HG03066 (cell line): ENCODE data around the gene RNF126.
"Not testable (repeated sequence)": the region's sequence is repeated elsewhere in the genome, so short reads cannot be mapped to it uniquely, and the experiment has no call there.

ENCODE experiments used
- ATAC-seq: cut with Tn5 transposase; IDR thresholded peaks from one replicate; pipeline ENCODE4 v1.9.1; 2021; ENCODE audit warnings: low read depth; ENCODE audit not compliant: unreplicated experiment

The RNF126 gene

DNA sequence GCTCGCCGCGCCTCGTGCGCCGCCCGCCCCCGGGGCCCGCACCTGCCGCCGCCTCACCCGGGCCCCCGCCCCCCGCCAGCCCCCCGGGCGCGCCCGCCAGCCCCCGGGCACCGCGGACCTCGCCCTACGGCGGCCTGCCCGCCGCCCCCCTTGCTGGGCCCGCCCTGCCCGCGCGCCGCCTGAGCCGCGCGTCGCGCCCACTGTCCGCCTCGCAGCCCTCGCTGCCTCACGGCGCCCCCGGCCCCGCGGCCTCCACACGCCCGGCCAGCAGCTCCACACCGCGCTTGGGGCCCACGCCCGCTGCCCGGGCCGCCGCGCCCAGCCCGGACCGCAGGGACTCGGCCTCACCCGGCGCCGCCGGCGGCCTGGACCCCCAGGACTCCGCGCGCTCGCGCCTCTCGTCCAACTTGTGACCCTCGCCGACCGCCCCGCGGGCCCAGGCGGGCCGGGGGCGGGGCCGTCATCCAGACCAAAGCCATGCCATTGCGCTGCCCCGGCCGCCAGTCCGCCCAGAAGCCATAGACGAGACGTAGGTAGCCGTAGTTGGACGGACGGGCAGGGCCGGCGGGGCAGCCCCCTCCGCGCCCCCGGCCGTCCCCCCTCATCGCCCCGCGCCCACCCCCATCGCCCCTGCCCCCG, 46.8 kb downstream of the RNF126 start:
- ATAC-seq: no peak

DNA sequence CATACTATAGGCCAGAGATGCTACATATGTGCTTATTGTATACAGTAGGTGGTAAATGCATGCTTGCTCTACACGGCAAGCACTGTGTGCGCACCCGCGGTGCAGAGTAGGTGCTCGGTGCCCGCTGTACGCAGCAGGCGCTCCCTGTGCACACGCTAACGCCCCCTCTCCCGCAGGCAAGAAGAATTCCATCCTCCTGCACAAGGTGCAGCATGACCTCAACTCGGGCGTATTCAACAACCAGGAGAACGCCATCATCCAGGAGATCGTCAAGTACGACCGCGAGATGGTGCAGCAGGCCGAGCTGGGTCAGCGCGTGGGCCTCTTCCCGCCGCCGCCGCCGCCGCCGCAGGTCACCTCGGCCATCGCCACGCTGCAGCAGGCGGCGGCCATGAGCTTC, 47.4 kb downstream of the RNF126 start:
- ATAC-seq: no peak

DNA sequence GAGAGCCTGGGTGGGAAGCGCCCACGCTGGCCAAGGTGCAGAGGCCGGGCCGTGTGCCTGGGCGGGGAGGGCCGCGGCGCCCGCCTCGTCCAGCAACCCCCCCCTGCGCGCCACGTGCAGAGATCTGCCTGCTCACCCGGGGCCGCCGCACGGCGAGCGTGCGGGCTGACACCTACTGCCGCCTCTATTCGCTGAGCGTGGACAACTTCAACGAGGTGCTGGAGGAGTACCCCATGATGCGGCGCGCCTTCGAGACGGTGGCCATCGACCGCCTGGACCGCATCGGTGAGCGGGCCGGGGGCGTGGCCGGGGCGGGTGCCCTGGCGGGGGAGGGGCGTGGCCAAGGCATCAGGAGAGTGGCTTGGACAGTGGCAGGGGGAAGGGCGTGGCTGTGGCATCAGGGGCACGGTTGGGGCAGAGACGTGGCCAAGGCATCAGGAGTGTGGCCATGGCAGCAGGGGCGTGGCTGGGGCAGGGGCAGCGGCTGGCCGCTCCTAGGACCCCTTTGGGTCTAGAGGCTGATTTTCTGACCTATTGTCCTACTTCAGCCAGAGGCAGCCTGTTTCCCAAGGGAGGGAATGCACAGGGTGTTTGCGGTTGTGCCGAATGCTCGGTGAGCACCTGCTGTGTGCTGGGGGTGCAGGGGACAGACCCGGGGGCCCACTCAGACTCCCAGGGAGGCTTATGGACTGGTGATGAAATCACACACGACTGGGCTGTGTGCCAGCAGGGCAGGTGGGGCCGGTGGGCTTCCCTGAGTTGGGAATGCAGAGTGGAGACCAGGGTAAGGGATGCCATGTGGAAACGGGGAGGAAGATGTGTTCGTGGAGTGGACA, 49.1 kb downstream of the RNF126 start:
- ATAC-seq: no peak

DNA sequence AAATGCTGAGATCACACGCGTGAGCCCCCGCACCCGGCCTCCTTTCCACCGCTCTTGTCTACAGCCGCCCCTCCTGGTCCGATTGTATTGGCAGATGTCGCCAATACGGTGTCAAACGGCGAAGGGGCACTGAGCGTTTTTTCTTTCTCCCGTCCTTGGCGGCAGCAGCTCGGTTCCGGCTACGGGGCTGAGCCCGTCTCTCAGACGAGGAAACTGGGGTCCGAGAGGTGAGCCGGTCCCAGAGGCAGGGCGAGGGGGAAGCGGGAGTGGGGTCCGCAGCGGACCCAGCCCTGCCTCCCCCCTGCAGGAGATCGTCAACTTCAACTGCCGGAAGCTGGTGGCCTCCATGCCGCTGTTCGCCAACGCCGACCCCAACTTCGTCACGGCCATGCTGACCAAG, 50.1 kb downstream of the RNF126 start:
- no peak for ATAC-seq

DNA sequence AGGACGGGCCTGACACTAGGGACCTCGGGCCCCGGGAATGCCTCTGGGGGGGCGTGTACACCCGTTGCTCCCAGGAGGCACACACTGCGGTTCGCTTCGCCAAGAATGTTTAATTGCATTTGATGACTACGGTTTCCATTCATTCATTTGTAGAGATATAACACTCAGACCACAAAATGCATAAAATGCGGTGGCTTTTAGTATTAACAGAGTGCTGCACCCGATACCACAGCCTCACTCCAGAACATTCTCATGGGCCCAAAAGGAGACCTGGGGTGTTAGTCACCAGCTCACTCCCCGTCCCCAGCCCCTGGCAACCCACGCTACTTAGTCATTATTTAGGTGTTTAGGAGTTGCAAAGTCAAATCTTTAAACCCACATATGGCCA, 51.5 kb downstream of the RNF126 start:
- no peak for ATAC-seq

DNA sequence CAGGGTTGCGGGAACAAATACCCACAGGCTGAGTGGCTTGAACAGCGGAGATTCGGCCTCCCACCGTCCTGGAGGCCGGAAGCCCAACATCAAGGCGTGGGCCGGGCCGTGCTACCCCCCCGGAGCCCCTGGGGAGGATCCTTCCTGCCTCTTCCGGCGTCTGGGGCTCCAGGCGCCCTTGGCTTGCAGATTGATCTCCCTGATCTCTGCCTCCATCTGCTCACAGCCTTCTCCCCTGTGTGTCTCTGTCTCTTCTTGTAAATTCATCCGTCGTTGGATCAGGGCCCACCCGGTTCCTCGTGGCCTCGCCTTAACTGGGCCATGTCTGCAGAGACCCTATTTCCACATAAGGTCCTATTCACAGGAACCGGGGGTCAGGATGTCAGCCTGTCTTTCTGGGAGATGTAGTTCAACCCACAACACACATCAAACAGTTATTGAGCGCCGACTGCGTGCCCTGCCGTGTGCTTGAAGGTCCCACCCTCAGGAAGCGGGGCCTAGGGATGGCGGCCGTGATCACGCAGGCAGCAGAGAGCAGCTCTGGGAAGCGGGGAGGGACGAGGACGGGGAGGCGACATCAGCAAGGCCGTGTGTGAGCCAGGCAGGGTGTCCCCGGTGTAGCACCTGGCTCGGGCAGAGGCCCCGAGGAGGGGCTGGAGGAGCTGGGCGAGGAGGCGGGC, 52.1 kb downstream of the RNF126 start:
- no peak for ATAC-seq

DNA sequence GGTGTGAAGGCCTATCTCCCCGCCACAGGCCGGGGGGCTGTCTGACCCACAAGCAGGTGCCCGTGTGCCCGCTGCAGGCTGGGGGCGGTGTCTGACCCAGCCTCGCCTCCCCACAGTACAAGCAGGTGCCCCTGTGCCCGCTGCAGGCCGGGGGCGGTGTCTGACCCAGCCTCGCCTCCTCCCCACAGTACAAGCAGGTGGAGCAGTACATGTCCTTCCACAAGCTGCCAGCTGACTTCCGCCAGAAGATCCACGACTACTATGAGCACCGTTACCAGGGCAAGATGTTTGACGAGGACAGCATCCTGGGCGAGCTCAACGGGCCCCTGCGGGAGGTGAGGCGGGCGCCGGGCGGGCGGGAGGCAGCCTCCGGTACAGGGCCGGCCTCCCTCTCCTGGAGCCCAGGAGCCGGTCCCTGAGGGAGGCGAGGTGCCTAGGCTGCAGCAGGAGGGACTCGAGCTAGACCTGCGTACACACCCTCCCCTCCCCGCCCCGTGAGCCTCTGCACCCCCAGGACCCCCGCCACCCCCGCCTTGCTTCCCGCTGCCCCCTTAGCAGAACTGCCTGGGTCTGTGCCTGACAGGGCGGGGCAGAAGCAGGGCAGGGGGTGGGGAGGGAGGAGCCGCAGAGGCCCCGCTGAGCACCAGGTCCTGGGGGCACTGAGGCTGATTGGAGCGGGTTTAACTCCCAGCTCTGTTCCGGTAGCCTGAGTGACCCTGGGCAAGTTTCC, 52.8 kb downstream of the RNF126 start:
- no peak for ATAC-seq

DNA sequence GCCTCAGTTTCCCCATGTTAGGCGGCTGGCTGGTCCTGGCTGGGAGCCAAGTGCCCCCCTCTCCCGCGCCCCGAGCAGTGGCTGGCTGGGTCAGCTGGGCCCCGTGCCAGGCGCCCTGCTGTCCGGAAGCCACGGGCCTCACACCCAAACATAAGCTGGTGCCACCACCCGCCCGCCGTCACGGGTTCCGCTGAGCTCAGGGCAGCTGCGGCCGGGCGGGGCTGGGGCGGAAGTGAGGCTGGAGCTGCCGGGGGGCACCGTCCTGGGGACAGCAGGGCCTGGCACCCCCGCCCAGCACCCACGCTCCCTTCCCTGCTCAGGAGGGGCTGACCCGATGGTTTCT, 54.0 kb downstream of the RNF126 start:
- no peak for ATAC-seq

DNA sequence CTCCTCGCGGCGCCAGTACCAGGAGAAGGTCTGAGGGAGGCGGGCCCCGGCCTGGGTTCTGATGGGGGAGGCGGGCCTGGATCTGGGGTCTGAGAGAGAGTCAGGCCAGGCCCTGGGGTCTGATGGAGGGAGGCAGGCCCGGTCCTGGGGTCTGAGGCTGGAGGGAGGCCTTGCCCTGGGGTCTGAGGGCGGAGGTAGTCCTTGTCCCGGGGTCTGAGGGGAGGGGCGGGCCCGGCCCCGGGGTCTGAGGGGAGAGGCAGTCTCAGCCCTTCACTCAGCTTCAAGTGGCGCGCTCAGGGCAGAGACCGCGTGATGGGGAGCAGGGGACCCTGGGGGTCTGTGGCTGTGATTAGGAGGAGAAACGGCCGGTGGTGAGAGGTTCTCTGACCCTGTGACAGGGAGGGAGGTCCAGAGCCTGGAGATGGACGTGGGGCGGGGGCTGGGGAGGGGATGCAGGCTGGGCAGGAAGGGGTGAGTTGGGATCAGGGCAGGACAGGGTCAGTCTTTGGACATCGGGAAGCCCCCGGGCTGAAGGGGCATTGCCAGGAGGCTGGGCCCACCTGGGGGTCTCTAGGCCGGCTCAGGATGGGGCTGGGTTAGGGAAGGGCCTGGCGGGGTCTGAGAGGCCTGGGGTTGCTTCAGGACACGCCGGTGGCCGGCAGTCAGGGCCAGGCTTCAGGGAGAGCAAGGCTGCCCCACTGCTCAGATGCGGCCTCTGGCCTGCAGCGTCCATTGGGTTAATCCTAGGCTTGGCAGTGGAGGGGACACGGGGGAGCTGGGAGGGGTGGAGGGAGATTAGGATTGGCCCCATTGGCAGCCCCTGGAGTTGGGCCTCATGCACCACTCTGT, 54.6 kb downstream of the RNF126 start:
- no peak for ATAC-seq

DNA sequence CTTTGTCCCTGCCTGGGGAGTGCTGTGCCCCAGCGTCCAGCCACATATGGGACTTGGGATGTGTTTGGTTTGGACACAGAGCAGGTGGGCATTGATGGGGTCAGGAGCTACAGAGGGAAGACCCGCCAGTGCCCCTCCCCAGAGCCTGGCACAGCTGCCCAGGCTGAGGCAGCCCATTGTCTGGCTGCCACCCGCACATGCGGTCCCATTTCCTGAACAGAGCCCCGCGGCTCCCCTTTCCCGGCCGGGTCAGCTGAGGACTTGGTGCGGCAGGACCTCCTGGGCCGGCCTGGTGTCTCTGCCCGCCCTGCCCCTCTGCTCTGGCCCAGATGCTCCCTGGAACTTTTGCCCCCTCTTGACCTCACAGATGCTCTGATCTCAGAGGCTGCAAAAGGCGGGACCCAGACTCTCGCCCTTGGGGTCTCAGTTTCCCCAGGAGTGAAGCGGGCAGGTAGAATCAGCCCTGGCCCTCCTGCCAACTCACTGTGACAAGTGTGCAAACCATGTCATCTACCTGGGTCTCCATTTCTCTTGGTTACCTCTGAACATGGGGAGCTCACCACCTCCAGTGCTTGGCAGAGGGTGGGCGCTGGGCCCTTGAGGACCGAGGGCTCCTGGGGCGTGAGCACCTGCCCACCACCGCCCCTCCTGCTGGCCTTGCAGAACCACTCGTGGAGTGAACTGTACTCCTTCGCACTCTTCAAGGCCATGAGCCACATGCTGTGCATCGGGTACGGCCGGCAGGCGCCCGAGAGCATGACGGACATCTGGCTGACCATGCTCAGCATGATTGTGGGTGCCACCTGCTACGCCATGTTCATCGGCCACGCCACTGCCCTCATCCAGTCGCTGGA, 55.5 kb downstream of the RNF126 start:
- ATAC-seq: no peak

DNA sequence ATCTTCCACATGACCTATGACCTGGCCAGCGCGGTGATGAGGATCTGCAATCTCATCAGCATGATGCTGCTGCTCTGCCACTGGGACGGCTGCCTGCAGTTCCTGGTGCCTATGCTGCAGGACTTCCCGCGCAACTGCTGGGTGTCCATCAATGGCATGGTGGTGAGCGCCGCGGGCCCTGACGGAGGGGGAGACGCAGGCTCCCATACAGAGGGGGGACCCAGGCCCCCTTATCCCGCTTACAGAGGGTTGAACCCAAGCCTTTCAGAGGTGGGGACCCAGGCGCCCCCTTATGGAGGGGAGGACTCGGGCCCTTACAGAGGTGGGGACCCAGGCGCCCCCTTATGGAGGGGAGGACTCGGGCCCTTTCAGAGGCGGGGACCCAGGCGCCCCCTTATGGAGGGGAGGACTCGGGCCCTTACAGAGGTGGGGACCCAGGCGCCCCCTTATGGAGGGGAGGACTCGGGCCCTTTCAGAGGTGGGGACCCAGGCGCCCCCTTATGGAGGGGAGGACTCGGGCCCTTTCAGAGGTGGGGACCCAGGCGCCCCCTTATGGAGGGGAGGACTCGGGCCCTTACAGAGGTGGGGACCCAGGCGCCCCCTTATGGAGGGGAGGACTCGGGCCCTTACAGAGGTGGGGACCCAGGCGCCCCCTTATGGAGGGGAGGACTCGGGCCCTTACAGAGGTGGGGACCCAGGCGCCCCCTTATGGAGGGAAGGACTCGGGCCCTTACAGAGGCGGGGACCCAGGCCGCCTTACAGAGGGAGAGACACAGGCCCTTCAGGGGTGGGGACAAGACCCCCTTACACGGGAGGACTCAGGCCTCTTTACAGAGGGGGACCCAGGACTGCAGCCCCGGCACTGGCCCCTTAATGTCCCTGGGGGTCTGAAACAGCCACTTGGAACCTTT, 57.7 kb downstream of the RNF126 start:
- ATAC-seq: not testable (repeated sequence)

DNA sequence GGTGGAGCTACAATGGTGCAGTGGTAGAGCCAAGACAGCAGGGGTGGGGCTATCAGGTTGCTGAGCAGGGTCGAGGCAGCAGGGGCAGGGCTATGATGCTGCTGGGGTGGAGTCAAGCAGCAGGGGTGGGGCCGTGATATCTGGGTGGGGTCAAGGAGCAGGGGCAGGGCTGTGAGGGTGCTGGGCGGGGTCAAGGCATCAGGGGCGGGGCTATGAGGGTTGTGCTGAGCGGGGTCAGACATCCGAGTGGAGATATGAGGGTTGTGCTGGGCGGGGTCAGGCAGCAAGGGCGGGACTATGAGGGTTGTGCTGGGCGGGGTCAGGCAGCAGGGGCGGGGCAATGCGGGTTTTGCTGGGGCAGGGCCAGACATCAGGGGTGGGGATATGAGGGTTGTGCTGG, 58.7 kb downstream of the RNF126 start:
- no peak for ATAC-seq

DNA sequence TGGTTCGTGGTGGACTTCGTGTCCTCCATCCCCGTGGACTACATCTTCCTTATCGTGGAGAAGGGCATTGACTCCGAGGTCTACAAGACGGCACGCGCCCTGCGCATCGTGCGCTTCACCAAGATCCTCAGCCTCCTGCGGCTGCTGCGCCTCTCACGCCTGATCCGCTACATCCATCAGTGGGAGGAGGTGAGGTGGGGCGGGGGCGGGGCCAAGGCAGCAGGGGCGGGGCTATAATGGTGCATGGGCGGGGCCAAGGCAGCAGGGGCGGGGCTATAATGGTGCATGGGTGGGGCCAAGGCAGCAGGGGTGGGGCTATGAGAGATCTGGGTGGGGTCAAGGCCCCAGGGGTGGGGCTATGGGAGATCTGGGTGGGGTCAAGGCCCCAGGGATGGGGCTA, 59.2 kb downstream of the RNF126 start:
- ATAC-seq: not testable (repeated sequence)

DNA sequence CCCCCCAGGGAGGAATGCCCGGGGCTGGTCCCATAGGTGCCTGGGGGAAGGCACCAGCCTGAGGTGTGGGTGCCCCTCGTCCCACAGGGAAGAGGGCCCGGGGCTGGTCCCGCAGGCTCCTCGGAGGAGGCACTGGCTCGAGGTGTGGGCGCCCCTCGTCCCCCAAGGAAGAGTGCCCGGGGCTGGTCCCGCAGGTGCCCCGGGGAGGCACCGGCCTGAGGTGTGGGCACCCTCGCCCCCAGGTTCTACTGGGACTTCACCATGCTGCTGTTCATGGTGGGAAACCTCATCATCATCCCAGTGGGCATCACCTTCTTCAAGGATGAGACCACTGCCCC, 59.7 kb downstream of the RNF126 start:
- ATAC-seq: not testable (repeated sequence)

DNA sequence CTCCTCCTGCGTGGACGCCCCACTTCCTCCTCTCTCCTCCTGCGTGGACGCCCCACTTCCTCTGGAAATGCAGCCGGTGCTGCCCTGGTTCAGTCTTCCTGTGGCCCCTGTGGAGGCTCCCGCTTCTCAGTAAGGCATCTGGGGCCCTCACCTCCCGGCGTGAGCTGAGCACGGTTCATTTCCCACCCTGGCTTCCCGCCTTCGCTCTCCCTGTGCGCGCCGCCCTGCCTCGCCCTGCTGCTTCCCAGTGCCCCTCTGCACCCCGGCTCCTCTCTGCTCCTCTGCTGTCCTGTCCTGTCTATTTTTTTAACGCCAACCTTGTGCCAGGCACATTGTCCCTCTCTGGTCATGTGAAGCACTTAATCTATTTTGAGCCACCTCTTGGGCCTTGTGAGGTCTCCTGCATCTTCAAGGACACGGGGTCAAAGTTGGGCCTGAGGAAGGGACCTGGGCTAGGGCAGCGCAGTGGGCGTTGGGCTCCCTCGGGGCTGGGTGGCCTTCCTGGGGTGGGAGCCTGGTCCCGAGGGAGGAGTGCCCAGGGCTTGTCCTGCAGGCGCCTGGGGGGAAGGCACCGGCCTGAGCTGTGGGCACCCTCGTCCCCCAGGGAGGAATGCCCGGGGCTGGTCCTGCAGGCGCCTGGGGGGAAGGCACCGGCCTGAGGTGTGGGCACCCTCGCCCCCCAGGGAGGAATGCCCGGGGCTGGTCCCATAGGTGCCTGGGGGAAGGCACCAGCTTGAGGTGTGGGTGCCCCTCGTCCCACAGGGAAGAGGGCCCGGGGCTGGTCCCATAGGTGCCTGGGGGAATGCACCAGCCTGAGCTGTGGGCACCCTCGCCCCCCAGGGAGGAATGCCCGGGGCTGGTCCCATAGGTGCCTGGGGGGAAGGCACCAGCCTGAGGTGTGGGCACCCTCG, 60.4 kb downstream of the RNF126 start:
- no peak for ATAC-seq

DNA sequence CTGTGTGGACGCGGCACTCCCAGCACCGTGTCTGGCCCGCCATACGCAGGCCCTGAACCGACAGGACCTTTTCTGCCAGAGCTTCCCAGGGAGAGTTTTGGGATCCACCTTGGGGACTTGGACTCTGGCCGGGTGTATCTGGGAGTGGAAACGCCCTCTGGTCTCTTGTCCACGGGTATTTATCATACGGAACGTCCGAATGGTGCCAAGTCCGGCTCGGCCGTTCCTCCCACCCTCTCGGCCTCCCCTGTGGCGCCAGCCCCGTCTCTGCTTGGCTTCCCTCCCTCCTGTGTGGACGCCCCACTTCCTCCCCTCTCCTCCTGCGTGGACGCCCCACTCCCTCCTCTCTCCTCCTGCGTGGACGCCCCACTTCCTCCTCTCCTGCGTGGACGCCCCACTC, 61.2 kb downstream of the RNF126 start:
- no peak for ATAC-seq

DNA sequence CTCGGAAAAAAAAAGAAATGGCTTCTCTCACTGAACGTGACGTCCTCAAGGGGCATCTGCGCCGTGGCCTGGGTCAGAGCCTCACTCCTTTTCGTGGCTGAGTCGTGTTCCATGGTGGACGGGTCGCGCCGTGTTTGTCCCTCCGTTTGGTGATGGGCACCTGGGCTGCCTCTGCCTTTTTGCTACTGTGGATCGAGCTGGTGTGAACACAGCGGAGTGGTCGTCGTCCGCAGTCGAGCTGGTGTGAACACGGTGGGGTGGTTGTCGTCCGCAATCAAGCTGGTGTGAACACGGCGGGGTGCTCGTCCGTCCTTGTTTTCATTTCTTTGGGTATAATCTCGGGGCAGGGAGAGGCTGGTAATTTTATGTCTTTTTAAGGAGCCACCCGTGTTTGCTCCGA, 61.7 kb downstream of the RNF126 start:
- no peak for ATAC-seq
